GM21360 (cell line): ENCODE measurements around the gene CYB5RL.
"Not testable (repeated sequence)": the region's sequence is repeated elsewhere in the genome, so short reads cannot be mapped to it uniquely, and the experiment has no call there.

Source experiments
- ATAC-seq: cut with Tn5 transposase; IDR thresholded peaks from one replicate; pipeline ENCODE4 v1.9.1; 2021; ENCODE audit warnings: mild to moderate bottlenecking, moderate library complexity; ENCODE audit not compliant: unreplicated experiment

CYB5RL gene, protein sequence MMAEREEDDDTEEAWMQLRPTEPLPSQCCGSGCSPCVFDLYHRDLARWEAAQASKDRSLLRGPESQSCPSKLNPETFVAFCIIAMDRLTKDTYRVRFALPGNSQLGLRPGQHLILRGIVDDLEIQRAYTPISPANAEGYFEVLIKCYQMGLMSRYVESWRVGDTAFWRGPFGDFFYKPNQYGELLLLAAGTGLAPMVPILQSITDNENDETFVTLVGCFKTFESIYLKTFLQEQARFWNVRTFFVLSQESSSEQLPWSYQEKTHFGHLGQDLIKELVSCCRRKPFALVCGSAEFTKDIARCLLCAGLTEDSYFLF

DNA sequence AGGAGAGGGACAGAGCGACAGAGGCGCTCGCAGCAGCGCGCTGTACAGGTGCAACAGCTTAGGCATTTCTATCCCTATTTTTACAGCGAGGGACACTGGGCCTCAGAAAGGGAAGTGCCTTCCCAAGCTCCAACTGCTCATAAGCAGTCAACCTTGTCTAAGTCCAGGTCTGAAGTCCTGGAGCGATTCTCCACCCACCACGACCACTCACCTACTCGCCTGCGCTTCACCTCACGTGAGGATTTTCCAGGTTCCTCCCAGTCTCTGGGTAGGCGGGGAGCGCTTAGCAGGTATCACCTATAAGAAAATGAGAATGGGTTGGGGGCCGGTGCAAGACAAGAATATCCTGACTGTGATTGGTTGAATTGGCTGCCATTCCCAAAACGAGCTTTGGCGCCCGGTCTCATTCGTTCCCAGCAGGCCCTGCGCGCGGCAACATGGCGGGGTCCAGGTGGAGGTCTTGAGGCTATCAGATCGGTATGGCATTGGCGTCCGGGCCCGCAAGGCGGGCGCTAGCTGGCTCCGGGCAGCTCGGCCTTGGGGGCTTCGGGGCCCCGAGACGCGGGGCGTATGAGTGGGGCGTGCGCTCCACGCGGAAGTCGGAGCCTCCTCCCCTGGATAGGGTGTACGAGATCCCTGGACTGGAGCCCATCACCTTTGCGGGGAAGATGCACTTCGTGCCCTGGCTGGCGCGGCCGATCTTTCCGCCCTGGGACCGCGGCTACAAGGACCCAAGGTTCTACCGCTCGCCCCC is at the start of gene CYB5RL, which contains the start of gene MRPL37:
Gene CYB5RL (minus strand): TSS at position 266 of the 754 bp plus-strand sequence. CDS start 4,414 bp downstream, outside the sequence.
Gene MRPL37 (plus strand): TSS at position 403 of the 754 bp plus-strand sequence. CDS start 77 bp downstream, at position 480.
- ATAC-seq, result peak; percentile 91

DNA sequence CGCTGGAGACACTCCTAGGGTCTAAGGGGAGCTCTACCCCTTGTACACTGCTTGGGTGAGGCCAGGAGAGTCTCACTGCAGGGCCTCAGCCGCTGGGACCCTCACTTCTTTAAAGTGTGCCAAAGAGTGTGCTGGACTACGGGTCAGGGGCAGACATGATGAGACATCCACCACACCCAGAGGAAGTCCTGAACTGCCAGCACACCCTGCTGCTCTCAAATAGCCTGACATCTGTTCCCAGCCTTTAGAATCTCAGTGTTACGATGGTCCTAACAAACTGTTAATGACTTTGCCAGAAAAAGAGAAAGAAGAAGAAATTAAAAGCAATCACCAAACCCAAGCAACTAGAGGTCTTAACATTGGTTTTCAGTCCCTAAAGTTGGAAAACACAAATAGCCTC is 49.1 kb upstream of the CYB5RL start:
- ATAC-seq, result no peak

DNA sequence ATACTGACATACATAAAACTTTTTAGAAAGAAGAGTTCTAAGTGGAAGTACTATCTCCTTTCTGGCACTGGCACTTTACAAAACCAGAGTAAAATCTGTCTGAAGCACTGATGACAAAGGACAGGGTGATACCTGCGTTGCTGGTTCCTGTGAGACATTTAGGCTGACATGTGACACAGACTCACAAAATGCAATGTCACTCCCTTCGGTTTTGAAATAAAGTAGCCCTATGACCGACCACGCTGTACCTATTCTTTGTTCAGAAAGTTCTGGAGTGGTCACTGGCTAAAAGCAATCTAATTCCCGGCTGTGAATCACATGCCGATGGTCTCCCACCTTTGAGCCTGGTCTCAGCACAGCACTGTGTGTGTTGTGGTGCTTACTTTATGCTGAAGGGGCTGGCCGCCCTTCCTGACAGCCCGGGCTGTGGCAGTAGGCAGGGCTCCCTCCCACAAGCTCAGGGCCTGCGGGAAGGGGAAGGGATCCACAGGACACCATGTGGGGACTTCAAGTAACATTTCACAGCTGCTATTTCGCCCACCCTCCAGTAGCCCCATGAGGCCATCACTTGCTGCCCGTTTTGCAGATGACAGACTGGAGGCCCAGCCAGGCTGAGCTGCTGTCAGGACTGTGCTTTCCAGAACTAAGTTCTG is 48.2 kb upstream of the CYB5RL start:
- no peak for ATAC-seq

DNA sequence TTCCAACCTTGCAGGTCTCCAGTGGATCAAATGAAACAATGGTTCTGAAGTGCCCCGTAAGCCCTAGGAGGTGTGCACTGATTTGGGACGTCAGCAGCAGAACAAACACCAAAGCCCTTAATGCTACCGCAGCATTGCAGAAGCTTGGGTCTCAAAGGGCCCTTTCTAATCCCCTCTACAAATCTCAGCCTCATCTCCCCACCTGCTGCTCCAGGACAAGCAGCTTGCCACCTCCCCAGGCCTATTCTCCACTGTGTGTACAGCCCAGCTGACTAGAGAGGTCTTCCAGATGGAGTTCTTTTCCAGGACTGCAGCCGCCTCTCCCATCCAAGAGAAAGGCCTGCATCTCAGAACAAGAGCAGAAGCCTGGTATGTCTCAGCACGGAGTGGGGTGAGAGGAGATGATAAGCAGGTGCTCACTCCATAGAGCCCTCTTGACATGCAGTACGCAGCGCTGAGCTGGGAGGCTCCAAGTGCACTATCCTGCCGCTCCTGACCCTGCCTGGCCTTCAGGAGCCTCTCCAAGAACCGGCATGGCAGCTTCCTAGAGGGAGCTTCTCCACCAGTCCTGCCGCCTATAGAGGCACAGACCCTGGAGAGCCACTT is 46.4 kb upstream of the CYB5RL start:
- ATAC-seq, result no peak

DNA sequence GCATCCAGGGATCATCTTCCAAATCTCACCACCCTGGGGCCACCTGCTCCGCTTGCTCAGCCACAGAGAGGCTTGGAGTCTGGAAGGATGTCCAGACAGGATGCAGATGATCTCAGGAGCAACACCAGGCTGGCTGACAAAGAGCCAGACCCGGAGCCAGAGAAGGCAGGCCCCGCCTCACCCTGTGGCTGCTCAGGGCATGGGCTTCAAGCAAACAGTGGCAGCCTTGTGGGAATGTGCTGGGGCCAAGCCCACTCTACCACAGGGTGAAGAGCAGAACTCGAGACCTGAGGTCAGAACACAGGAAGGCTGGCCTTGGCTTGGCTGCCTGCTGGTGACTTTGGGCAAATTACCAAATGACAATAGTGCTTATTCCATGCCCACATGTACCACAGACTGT is 45.7 kb upstream of the CYB5RL start:
- no peak for ATAC-seq

DNA sequence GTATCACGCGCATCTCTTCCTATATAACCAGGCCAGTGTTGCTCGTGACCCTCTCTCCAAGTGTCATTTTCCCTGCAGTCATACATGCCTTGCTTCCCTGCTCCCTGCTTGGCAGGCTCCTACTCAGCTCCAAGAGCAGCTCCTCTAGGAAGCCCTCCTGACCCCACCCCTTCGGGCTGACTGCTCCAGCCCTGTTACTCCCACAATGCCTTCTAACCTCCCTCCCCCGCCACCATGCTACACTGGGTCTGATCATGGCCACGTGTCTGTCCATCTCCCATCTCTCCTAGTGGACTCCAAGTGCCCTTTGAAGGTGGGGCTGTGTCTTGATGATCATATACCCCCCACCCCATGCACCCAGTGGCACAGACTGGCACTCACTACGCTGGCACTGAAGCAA is 44.8 kb upstream of the CYB5RL start:
- ATAC-seq, result no peak

DNA sequence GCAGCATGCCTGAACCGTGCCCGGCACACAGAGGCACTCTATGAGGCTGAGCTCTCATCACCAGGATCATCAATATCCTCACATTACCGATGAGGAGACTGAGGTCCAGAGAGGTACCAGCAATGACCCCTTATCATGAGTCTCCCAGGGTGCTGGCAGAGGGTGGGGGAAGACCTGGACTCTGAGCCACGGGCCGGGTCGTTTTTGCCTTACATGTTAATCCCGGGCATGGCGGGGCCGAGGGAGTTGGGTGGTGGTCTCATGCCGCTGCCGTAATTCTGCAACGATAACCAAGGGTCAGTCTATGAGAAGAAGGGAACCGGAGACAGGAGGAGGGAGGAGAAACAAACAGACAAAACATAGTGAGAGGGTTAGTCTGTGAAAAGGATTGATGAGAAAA is 43.2 kb upstream of the CYB5RL start:
- ATAC-seq, result no peak

DNA sequence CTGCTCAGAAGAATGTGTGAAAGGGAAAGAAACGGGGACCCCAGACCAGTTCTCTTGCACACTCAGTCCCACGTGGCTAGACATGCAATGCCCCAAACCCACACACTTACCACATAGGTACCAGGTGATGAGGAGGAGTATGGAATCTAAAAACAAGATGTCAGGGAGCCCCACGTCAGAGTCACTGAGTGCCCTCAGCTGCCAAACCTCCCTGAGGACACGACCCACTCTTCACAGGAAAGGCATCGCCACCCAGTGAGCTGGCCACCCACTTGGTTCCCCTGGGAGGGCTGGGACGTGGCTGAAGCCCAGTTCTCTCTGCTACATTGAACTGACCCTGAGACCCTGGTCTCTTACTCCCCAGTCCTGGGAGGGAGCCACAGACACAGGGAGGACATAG is 41.5 kb upstream of the CYB5RL start:
- ATAC-seq, result no peak

DNA sequence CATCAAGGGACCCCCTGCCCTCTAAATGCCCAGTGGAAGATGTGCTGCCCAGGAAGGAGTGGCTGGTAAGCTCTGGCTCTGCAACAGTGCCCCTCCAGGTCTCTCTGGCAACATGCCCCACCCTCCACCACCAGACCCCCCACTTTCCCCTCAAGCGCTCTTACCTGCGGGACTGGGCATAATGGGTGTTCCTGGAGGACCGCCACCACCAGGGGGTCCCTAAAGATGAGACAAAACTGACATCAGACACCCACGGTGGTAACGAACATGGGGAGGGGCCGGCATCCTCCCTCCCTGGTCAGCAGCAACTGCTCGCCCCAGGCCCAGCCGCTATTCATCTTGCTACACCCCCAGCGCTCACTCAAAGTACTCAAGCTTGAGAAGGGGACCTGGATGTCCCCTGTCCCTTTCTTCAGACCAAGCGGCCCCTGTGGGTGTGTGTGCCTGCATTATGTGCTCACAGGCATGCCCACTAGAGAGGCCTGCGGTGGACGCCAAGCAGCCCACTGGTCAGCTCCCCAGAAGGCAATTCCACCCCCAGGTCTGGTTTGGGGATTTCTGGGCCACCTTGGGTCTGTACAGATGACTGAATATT is 41.0 kb upstream of the CYB5RL start:
- no peak for ATAC-seq

DNA sequence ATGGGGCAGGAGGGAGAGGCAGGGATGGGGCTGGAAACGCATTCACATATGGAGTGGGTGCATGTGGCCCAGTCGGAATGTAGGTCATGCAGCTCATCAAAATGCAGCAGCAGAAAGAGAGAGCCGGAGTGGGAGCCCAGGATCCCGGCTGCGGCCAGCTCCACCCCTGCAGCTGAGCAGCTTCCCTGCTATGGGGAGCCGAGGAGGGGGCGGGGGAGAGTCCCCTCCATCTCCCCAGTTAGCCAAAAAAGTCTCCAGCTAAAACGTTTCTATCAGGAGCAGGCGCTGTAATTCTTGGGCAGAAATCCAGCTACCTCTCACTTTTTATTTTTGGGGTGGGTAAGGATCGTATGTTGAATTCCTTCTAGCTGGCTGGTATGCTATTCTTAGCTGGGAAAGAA is 39.8 kb upstream of the CYB5RL start:
- no peak for ATAC-seq

DNA sequence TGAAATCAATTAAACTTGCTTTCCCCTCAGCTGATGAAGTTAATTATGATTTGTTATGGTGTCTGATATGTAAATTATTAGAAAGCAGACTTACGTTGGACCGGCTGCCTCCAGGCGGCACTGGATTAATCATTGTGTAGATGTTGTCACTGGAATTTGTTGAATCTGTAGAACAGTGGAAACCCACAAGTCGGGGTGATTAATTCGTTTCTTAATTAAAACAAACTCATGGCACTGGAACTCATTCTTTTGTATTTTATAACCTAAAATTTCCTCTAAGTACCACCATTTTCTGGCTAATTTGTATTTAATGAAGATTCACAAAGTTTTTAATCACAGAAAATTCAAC is 39.2 kb upstream of the CYB5RL start:
- ATAC-seq, result no peak

DNA sequence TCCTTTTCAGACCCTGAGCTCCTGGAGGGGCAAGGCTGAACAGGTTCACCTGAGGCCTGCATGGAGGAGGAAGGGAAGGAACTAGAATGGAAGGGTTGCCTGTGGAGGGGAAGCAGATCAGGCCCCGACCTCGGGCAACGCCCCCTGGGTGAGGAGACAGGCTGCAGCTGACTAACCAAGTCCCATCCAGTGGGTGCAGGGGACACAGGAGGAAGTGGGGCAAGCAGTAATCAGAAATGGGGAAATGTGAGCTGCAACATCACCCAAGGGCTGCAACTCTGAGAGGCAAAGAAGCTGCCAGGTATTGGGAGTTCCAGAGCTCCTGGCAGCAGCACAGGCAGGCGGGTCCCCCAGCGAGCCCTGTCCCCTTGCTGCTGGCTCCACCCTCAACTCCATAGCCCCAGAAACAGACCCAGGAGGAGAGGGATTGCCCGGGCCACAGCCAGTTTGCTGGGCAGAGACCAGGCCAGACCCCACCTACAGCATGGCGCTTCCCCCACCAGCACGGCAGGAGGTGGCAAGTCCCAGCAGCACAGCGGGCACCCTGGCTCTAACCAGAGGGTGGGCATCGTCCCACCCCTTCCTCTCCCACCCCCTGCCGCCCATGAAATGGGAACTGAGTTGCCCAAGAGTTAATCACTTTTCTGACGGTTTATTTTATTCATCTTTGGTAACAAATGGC is 38.7 kb upstream of the CYB5RL start:
- ATAC-seq, result no peak

DNA sequence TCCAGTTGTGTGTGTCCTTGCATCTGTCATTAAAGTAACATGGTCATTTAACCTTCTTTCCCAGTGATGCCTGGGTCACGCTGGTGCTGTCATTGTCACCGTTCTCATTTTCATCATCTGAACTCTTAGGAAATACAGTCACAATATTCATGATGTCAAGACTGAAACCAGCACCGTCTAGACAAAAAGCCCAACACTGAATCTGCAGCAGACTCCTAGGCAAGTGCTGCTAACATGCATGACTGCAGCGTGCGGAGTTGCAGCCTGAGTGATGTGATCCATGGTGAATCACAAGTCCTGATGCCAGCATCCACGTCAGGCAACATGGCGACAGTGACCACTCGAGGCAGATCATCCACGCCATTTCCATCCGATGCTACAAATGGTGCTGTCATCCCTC is 37.8 kb upstream of the CYB5RL start:
- no peak for ATAC-seq

DNA sequence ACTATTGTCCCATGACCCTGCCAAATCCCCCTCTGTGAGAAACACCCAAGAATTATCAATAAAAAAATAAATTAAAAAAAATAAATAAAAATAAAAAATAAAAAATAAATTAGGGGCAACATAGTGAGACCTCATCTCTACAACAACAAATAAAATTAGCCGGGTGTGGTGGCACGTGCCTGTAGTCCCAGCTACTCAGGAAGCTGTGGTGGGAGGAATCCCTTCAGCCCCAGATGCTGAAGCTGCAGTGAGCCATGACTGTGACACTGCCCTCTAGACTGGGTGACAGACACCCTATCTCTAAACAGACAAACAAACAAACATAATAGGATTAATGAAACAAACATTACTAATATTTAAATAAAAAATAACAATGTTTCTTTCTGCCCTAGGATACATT is 34.5 kb upstream of the CYB5RL start:
- no peak for ATAC-seq

DNA sequence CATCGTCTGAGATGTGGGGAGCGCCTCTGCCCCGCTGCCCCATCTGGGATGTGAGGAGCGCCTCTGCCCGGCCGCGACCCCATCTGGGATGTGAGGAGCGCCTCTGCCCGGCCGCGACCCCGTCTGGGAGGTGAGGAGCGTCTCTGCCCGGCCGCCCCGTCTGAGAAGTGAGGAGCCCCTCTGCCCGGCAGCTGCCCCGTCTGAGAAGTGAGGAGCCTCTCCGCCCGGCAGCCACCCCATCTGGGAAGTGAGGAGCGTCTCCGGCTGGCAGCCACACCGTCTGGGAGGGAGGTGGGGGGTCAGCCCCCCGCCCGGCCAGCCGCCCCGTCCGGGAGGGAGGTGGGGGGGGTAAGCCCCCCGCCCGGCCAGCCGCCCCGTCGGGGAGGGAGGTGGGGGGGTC is 33.4 kb upstream of the CYB5RL start:
- not testable (repeated sequence) for ATAC-seq

DNA sequence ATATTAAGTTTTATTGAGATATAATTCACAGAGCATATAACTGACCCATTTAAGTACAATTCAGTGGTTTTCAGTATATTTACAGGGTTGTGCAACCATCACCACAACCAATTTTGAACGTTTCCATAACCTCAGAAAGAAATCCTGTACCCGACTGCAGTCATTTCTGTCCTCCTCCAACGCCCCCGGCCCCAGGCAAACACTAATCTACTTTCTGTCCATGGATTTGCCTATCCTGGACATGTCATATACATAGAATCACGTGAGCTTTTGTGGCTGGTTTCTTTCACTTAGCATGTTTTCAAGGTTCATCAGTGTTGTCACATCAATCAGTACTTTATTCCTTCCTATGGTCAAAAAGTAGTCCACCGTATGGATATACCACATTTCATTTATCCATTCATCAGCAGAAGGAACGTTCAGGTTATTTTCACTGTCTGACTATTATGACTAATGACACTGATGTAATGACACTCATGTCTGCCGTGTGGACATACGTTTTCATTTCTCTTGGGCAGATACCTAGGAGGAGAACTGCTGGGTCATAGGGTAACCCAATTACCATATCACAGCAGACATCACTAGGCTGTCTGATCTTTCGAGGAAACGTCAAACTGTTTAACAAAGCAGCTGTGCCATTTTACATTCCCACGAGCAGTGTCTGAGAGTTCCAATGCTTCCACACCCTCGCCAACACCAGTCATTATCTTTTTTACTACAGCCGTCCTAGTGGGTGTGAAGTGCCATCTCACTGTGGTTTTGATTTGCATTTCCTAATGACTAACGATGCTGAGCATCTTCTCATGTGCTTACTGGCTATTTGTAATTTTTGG is 30.9 kb upstream of the CYB5RL start:
- no peak for ATAC-seq

DNA sequence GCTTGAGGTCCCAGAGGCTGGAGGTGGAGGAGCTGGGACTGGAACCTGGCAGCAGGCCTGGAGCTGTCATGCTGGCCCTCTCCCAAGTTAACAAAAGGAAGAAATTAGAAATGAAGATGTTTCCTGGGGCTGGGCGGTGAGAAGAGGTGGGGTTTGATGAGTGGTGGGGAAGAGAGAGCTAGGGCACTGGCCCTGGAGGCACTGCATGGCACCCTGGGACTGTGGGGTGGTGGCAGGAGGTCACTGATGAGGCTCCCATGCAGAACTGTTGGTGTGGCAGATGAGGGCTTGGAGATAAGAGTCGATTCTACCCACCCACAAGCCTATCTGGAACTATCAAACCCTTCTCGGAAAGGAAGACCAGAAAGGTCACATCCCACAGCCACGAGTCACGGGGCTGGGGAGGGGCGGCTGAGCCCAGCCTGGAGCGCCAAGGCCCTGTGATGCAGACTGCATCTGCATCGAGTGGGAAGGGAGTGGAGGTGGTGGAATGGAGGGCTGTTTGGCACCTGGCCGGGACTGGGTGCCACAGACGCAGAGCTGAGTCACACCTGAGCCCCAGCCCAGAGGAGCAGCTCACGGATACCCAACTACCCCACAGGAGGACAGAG is 29.6 kb upstream of the CYB5RL start:
- ATAC-seq, result no peak

DNA sequence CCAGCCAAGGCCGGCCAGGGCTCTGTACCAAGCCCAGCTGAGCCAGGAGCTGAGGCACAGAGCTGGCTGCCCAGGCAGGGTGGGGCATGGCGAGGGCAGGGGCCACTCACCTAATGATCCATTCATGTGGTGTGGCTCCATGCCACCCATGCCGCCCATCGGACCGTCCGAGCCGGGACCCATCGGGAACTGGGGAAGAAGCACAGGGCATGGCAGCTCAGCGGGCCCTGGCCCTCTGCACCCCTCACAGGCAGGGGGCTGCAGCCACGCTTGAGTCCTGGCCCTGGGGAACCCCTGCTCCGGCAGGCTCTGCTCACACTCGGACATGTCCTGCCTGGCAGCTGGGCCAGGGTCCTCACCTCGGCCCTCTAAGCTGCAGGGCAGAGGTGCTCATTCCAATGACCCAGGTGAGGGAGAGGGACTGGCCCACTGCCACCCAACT is 28.8 kb upstream of the CYB5RL start:
- ATAC-seq, result no peak

DNA sequence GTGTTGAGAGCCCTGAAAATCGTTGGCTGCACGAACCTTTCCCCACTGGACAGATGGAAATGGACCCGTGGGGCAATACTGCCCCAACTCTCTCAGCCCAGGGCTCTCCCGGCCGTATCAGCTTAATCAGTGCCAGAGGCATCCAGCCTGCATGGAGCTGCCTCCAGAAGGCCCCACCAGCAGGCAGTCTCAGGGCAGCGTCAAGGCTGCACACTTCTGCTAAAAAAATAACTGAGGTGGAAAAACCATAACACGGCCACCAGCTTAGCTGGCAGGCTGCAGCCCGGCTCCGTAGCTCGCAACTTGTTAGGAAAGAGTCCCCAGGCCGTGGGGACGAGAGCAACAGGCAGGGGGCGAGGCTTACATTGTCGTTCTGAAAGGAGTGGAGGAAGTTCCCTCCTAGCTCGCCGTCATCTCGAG is 28.1 kb upstream of the CYB5RL start:
- no peak for ATAC-seq
